Psoas muscle (tissue), 8 donors: ENCODE results near the gene MEOX2. TPM values are rescaled to one million over a fixed set of nuclear protein-coding genes. Genes with fewer than 3 reads are reported as not detected.

Source experiments
- ATAC-seq, 4 donors: fragments of 200-7000 bp; cut with Tn5 transposase; one replicate each; pipeline ENCODE4 v1.9.1; 2020; ENCODE audit warnings: moderate library complexity in 3 of 4, mild to moderate bottlenecking in 2 of 4
- DNase-seq, 2 donors: peaks; one replicate each; pipeline ENCODE4 v3.0.0-alpha.2; 2020
- H3K27ac ChIP-seq: fragments of 200-600 bp; one replicate; pipeline ENCODE4 v1.8.0; 2022
- H3K27me3 ChIP-seq, 3 donors: fragments of 200-600 bp in 1 of 3; one replicate each; pipeline versions ENCODE4 v1.6.1 to v1.8.0; 2013 to 2022; ENCODE audit warnings: low read length in 2 of 3, mild to moderate bottlenecking in 2 of 3, moderate library complexity in 1 of 3; ENCODE audit not compliant: insufficient read depth in 3 of 3
- H3K36me3 ChIP-seq, 2 donors: fragments of 200-600 bp in 1 of 2; one replicate each; pipeline versions ENCODE4 v1.6.1 to v1.8.0; 2013 to 2022; ENCODE audit warnings: low read depth in 1 of 2, mild to moderate bottlenecking in 1 of 2, moderate library complexity in 1 of 2; ENCODE audit not compliant: insufficient read depth in 1 of 2
- H3K4me1 ChIP-seq: fragments of 200-600 bp; one replicate; pipeline ENCODE4 v1.8.0; 2022
- H3K4me3 ChIP-seq: fragments of 200-600 bp; one replicate; pipeline ENCODE4 v1.8.0; 2022; ENCODE audit warnings: mild to moderate bottlenecking
- H3K9me3 ChIP-seq: fragments of 200-600 bp; one replicate; pipeline ENCODE4 v1.8.0; 2022
- WGBS, 3 donors: extraction: QIAGEN DNeasy Blood & Tissue Kit; methylation state at CpG; one replicate each; pipeline versions ENCODE4 v1.1.6 to v1.1.7; 2013; 5-methylcytosine and 5-hydroxymethylcytosine counted together
- intact Hi-C, 2 donors: fragments of 100-400 bp; cut with DNase I; formaldehyde crosslinking; loops; one replicate each; pipeline versions ENCODE4 v1.11.0 to v1.14.2; 2022
- polyA plus RNA-seq, 3 donors: library from polyadenylated mRNA; stranded (reverse); fragments of 200-250 nt; gene quantifications; one replicate each; pipeline ENCODE4 v1.2.3, GENCODE V29; 2013
- total RNA-seq, 4 donors: library from RNA; stranded (reverse); fragmentation: NEBNext Ultra II Directional in 2 of 4; extraction: Animal tissue kit (Norgen Biotek cat#: 25700) in 2 of 4; gene quantifications; one replicate each; pipeline versions ENCODE4 v1.2.1 to v1.2.4, GENCODE V29; 2021 to 2023
- TF ChIP-seq, protein P1 (sequence below): fragments of 200-600 bp; IDR thresholded peaks from one replicate; pipeline ENCODE4 v1.8.0; 2022; ENCODE audit warnings: antibody characterized with exemption
- donor health status: healthy with polysubstance abuse.
- donor health status: DM: no; HTN: no; CAD: no; lungs with moderate emphysema.
- donor health status: Bipolar disorder and iron deficiency.
- donor health status: healthy.
- donor health status: DM: yes; HTN: yes; CAD: no.
- donor health status: DM: no; HTN: no; CAD: no.
- donor health status: DM: no; HTN: no; CAD: no.
- donor health status: DM: yes; HTN: yes; CAD: no.

The MEOX2 gene
- total and polyA plus RNA-seq, 7 donors, result 3.1 to 6.9 (median 4.0) TPM

DNA sequence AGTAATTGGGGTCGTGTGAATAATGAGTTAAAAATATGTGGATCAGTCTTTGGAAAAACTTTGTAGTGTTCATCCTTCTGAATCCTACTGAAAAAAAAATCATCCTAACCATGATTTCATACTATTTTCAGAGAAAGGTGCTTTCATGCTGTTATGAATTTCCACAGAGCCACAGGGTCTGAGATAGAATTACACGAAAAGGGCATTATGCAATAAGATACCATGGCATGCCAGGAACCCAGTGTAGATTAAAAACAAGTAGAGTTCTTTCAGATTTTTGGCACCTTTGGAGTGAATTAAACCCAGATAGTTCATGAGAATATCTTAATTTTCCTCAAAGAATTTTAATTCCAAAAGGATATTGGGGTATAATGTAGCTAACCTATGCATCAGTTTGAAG, 77.2 kb downstream of the MEOX2 start:
- no peaks in the 10 kb centered on the region for H3K27me3 ChIP-seq
- 45 to 48% (median 47%) methylated on average over 2 of the region's 2 CpGs for WGBS, 3 donors
- TF ChIP-seq, protein P1, sequence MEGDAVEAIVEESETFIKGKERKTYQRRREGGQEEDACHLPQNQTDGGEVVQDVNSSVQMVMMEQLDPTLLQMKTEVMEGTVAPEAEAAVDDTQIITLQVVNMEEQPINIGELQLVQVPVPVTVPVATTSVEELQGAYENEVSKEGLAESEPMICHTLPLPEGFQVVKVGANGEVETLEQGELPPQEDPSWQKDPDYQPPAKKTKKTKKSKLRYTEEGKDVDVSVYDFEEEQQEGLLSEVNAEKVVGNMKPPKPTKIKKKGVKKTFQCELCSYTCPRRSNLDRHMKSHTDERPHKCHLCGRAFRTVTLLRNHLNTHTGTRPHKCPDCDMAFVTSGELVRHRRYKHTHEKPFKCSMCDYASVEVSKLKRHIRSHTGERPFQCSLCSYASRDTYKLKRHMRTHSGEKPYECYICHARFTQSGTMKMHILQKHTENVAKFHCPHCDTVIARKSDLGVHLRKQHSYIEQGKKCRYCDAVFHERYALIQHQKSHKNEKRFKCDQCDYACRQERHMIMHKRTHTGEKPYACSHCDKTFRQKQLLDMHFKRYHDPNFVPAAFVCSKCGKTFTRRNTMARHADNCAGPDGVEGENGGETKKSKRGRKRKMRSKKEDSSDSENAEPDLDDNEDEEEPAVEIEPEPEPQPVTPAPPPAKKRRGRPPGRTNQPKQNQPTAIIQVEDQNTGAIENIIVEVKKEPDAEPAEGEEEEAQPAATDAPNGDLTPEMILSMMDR, result no peak
- no peaks in the 10 kb centered on the region for H3K4me1 ChIP-seq
- DNase-seq, result no peak
- H3K9me3 ChIP-seq, result no peaks in the 10 kb centered on the region
- no peak overlapping the region for H3K4me3 ChIP-seq
- H3K27ac ChIP-seq, result no peak overlapping the region
- no peak for ATAC-seq
- intact Hi-C loops, result no loop called here
- H3K36me3 ChIP-seq, result no peaks in the 10 kb centered on the region

GRCh38 chr7:15607529-15608210, 78.8 kb downstream of the MEOX2 start:
- ATAC-seq (no peak), DNase-seq (no peak)
- TF ChIP-seq, protein P1, result no peak
- Histone ChIP-seq H3K4me1 (no peaks in the 10 kb centered on the region), H3K9me3 (no peaks in the 10 kb centered on the region), H3K27ac (no peak overlapping the region), H3K4me3 (no peak overlapping the region), H3K36me3 (no peaks in the 10 kb centered on the region), H3K27me3 (no peaks in the 10 kb centered on the region)
- intact Hi-C loops, result no loop called here
- WGBS, 3 donors, result 73 to 84% (median 77%) methylated on average over 5 of the region's 5 CpGs

GRCh38 chr7:15606561-15606960, 79.9 kb downstream of the MEOX2 start:
- DNase-seq (no peak), ATAC-seq (no peak)
- 68 to 76% (median 74%) methylated on average over 3 of the region's 3 CpGs for WGBS, 3 donors
- Histone ChIP-seq H3K27me3 (no peaks in the 10 kb centered on the region), H3K27ac (no peak overlapping the region), H3K4me1 (no peaks in the 10 kb centered on the region), H3K9me3 (no peaks in the 10 kb centered on the region), H3K36me3 (no peaks in the 10 kb centered on the region), H3K4me3 (no peak overlapping the region)
- TF ChIP-seq, protein P1, result no peak
- intact Hi-C loops, result no loop called here

DNA sequence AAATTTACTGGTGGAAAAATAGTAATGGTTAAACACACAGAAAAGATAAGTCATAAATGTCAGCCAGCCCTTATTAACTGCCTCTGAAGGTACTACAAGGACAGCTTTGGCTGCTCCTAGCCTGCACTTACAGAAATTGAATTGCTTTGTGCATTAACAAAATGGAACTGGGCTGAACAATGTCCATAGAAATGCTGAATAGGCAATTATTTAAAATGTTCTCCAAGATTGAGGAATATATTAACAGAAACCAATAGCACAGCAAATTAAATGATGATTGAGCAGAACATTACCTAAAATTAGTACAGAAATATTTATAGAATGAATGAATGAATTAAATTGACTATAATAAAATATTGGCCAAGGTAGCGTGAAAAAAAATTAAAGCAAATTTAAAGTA, 82.3 kb downstream of the MEOX2 start:
- no peak for DNase-seq
- WGBS, 3 donors, result 96 to 98% (median 98%) methylated on average over 1 of the region's 1 CpG
- no peaks in the 10 kb centered on the region for H3K27me3 ChIP-seq
- ATAC-seq, result no peak
- intact Hi-C loops, result no loop called here
- no peaks in the 10 kb centered on the region for H3K36me3 ChIP-seq
- H3K4me1 ChIP-seq, result no peaks in the 10 kb centered on the region
- TF ChIP-seq, protein P1, result no peak
- no peaks in the 10 kb centered on the region for H3K9me3 ChIP-seq
- H3K4me3 ChIP-seq, result no peak overlapping the region
- H3K27ac ChIP-seq, result no peak overlapping the region

DNA sequence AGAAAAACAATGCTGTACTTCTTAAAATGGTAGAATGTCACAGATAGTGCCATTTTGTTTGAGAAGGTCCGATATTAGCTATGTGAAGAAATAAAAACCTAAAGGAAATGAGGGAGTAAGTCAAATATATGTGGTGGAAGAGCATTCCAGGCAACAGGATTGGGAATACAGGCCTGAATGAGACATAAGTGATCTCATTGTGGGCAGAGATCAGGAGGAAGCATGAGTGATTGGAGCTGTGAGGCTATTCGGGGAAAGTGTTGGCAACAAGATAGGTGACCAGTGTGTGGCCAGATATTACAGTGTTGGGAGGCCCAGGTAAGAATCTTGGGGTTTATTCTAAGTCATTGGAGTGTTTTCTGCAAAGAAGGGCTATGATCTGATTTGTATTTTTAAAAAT, 83.4 kb downstream of the MEOX2 start:
- no peaks in the 10 kb centered on the region for H3K36me3 ChIP-seq
- ATAC-seq (no peak), DNase-seq (no peak)
- H3K9me3 ChIP-seq, result no peaks in the 10 kb centered on the region
- H3K4me3 ChIP-seq, result no peak overlapping the region
- no peaks in the 10 kb centered on the region for H3K4me1 ChIP-seq
- TF ChIP-seq, protein P1, result no peak
- 58 to 73% (median 65%) methylated on average over 2 of the region's 2 CpGs for WGBS, 3 donors
- H3K27ac ChIP-seq, result no peak overlapping the region
- intact Hi-C loops, result no loop called here
- no peaks in the 10 kb centered on the region for H3K27me3 ChIP-seq
